Activated T-helper 1 cell treated with Interleukin-2 at 50 U/mL for 16 hours (primary cell): ENCODE results near the gene RBP5.

Source experiments
- DNase-seq: peaks from one replicate; pipeline ENCODE4 v3.0.0-alpha.2; 2020; ENCODE audit warnings: low read depth

Gene RBP5

DNA sequence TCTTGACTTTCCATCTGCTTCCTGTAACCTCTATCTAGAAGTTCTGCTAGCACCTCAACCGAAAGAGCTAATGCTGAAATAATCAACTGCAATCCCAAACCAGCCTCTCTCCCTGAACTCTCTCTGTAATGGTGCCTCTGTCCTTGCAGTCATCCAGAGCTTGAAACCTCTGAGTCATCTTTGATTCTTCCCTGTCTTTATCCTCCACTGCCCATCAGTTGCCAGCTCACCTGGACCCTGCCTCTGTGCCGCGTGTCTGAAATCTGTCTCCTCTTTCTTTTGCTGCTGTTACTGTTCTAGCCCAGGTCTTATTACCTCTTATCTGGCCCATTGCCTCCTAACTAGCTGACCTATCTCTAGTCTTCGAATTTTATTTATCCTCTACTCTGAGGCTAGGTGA, 17.0 kb upstream of the RBP5 start:
- DNase-seq = no peak

GRCh38 chr12:7144414-7145120, 15.9 kb upstream of the RBP5 start:
- no peak for DNase-seq

GRCh38 chr12:7143564-7143963, 14.9 kb upstream of the RBP5 start:
- DNase-seq = no peak

- no peak for DNase-seq
These were observed 14.2 kb upstream of the RBP5 start for GRCh38 chr12:7142809-7143465.

DNA sequence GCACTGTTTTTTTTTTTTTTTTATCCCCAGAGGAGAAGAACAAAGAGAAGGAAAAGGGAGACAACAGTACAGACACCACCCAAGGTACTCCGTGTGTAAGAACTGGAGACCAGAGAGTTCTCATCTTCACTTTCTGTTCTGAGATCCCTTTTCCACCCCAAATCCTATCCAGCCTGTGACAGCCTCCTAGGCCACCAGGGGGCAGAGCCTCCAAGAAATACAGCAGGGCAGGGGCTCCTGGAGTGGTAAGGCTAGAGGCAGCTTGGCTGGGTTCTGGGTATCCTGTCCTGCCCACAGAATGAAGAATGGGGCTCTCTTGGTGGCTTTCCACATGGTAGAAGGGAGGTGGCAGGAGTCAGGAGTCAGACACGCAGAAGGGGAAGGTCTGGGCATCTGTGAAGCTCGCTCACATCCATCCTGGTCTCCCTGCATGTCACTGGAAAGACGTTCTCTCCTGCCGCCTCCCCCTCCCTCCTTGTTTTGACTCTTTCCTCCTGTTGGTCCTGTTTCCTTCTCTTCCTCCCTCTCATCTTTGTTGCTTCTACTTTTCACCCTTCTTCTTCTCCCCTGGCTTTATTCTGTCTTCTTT, 13.5 kb upstream of the RBP5 start:
- peak; percentile 26 for DNase-seq

GRCh38 chr12:7141351-7142005, 12.8 kb upstream of the RBP5 start:
- no peak for DNase-seq

DNA sequence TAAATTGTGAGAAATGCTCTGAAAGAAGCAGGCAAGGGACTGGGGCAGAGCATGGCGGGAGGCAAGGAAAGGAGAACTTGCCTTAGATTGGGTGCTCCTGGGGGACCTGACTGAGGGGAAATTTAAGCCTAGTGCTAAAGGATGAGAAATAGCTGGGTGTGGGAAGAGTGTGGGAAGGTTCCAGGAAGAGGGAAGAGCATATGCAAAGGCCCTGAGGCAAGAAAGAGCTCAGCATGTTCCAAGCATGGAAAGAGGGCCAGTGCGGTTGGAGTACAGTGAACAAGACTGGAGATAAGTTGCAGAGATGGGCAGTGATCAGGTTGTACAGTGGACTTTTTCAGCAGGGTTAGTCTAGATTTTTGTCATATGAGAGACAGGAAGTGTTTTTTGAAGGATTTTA, 10.5 kb upstream of the RBP5 start:
- DNase-seq = no peak

DNA sequence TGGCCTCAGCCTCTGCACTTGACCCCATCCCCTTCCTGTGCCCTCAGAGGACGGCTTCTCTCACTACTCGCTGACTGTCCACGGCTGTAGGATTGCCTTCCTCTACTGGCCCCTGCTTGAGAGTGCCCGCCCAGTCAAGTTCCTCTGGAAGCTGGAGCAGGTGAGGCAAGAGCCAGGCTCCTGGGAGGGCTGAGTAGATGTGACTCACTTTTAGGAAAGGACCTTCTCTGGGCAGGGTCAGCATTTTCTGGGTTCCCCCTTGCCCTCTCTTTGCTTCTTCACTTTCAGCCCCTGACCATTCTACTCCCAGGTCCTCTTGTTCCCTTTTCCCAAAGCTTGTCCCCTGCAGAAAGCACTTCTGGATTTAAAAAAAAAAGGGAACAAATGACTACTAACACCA, 9.2 kb upstream of the RBP5 start:
- DNase-seq = no peak

GRCh38 chr12:7136676-7137075, 8.0 kb upstream of the RBP5 start:
- DNase-seq = no peak

GRCh38 chr12:7136071-7136470, 7.4 kb upstream of the RBP5 start:
- DNase-seq = no peak

- DNase-seq = no peak
These were observed 5.9 kb upstream of the RBP5 start for GRCh38 chr12:7134396-7135166.

DNA sequence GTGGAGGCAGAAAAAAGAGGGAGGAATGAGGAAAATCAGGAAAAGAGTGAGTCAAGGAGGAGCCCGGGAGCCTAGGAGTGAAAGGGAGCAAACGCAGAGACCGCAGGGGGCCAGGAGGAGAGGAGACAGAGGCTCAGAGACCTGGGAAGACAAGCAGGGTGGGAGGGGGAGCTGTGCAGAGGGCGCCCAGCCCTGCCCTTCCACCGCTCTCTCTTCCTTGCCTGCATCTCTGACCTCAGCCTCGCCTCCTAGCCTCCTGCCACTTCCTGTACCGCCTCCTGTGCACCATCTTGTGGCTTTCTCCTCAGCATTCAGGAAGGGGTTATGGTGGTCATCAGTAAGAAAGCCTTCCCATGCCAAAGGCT, 2.8 kb upstream of the RBP5 start:
- DNase-seq = no peak

- DNase-seq = peak; percentile 33
These were observed 2.2 kb upstream of the RBP5 start for GRCh38 chr12:7130701-7131501.

DNA sequence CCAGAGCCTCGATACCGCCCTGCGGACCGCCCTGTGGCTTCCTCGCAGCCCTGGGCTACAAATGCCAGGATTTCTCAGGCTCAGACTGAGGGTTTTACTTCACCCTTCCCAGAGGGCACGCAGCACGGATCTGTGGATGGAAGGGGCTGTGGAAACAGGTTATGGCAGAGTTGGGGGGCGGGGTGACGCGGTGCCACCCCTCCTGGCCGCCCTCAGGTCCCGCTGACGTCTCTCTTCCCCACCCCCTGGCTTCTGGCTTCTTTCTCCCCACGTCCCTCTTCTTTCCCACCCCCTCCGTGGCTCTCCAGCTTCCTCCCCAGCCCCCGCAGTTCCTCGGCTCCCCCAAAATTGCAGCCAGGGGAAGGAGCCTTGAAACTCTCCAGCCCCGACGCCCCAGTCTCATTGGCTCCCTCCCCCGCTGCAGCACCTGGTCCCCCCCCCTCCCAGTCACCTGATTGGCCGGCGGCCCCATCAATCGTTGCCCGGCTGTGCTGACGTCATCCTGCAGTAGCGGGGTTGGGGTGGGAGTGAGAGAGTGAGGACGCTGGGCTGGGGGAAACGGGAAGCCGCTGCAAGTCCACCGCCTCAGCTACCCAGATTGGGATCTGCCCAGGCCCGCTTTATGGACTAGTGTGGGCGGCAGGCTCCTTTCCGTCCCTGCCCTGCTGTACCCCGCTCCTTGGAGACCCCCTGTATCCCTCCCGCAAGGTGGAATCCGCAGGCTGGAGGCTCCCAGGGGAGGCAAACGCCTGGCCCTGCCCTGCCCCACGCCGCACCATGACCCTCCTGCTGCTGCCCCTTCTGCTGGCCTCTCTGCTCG, 1.4 kb upstream of the RBP5 start, which contains the start of gene CLSTN3:
Gene CLSTN3, plus strand, starts transcription at position 500 of the 820 bp plus-strand sequence. Its CDS starts 278 bp downstream, at position 778.
- peak; percentile 79 for DNase-seq

DNA sequence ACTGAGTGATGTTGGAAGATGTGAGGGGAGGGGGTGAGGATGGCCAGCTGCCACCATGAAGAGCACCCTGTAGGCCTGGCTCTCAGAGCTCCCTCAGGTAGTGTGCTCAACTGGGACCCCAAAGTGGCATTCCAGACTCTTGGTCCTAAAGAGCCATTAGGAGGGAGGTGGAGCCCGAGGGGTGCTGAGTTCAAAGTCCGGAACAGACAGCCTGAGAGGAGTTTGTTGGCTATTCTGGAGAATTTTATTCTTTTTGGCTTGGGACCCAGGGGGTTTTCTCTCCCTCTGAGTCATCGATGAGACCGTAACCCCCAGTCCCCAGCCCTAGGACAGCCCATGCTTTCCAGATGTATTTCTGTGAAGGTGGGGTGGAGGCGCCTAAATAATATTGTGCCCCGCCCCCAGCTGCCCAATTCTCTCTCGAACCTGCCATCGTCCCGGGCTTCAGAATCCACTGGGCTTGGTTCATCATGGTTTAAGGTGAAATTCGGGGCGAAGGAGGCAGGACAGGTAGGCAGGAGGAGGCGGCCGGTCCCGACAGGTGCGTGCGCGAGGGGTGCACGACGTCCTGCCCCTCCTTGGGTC, 690 bp upstream of the RBP5 start:
- no peak for DNase-seq

- DNase-seq = no peak
These were observed 618 bp downstream of the RBP5 start for GRCh38 chr12:7127916-7128626.

GRCh38 chr12:7125632-7126227, 3.0 kb downstream of the RBP5 start:
- no peak for DNase-seq

GRCh38 chr12:7123806-7124522, 4.7 kb downstream of the RBP5 start:
- DNase-seq = no peak
